Keratinocyte (primary cell): Measurements from ENCODE around the gene CDK5RAP3. TPM values are rescaled to one million over a fixed set of nuclear protein-coding genes. Genes with fewer than 3 reads are reported as not detected.
A peak's percentile ranks its signal among the peaks of the same experiment; 100 is the strongest.

Experiments used
- DNase-seq: peaks from one replicate; pipeline ENCODE4 v3.0.0-alpha.2; 2011; ENCODE audit warnings: low read depth, missing footprints, low spot score
- FAIRE-seq: peaks from 2 replicates; lab custom pipeline; 2011; peaks lifted over from hg19 to GRCh38; lab: Jason Lieb, UNC
- H2AFZ ChIP-seq: 2 replicates; pipeline ENCODE4 v1.6.0; 2012; ENCODE audit warnings: low read length, control low read depth, inconsistent platforms; ENCODE audit not compliant: control insufficient read depth
- H3K27ac ChIP-seq: 2 replicates; pipeline ENCODE4 v1.5.1; 2011; ENCODE audit warnings: low read length; ENCODE audit not compliant: control insufficient read depth, insufficient read depth
- H3K27me3 ChIP-seq: 3 replicates; pipeline ENCODE4 v1.6.0; 2011; ENCODE audit warnings: low read length; ENCODE audit not compliant: control insufficient read depth, insufficient read depth; ENCODE audit errors: extremely low read depth
- H3K36me3 ChIP-seq, 2 experiments: 2 replicates in 1 of 2; 3 replicates in 1 of 2; pipeline ENCODE4 v1.5.1; 2011; ENCODE audit warnings: low read length in 2 of 2, mild to moderate bottlenecking in 1 of 2; ENCODE audit not compliant: control insufficient read depth in 2 of 2, insufficient read depth in 2 of 2; ENCODE audit errors: extremely low read depth in 1 of 2
- H3K4me1 ChIP-seq: 3 replicates; pipeline ENCODE4 v1.5.1; 2011; ENCODE audit warnings: low read length; ENCODE audit not compliant: control insufficient read depth, insufficient read depth; ENCODE audit errors: extremely low read depth
- H3K4me2 ChIP-seq: 3 replicates; pipeline ENCODE4 v1.6.0; 2011; ENCODE audit warnings: low read depth, low read length; ENCODE audit not compliant: control insufficient read depth, insufficient read depth; ENCODE audit errors: extremely low read depth
- H3K4me3 ChIP-seq, 3 experiments: fragments of 200-600 bp in 1 of 3; sonication (generic) in 1 of 3; 2 replicates in 2 of 3; 3 replicates in 1 of 3; pipeline ENCODE4 v1.5.1; 2011 to 2016; ENCODE audit warnings: low read length in 3 of 3, mild to moderate bottlenecking in 3 of 3, control low read depth in 2 of 3, inconsistent platforms in 1 of 3, low read depth in 1 of 3, mixed read lengths in 1 of 3, mixed run types in 1 of 3, moderate library complexity in 1 of 3; ENCODE audit not compliant: control insufficient read depth in 2 of 3, insufficient read depth in 2 of 3; ENCODE audit errors: extremely low read depth in 1 of 3
- H3K79me2 ChIP-seq: 2 replicates; pipeline ENCODE4 v1.6.0; 2012; ENCODE audit warnings: low read length; ENCODE audit not compliant: control insufficient read depth, insufficient read depth
- H3K9ac ChIP-seq: 3 replicates; pipeline ENCODE4 v1.6.0; 2011; ENCODE audit warnings: low read length; ENCODE audit not compliant: control insufficient read depth, insufficient read depth; ENCODE audit errors: extremely low read depth
- H3K9me1 ChIP-seq: 3 replicates; pipeline ENCODE4 v1.6.0; 2011; ENCODE audit warnings: low read length; ENCODE audit not compliant: control insufficient read depth, insufficient read depth; ENCODE audit errors: extremely low read depth
- H3K9me3 ChIP-seq: 2 replicates; pipeline ENCODE4 v1.5.1; 2012; ENCODE audit warnings: low read depth, low read length; ENCODE audit not compliant: control insufficient read depth
- H4K20me1 ChIP-seq: 3 replicates; pipeline ENCODE4 v1.6.0; 2011; ENCODE audit warnings: low read length; ENCODE audit not compliant: control insufficient read depth, insufficient read depth; ENCODE audit errors: extremely low read depth
- EZH2 ChIP-seq: IDR thresholded peaks from one replicate; pipeline ENCODE4 v1.6.1; 2012; ENCODE audit warnings: inconsistent platforms, mild to moderate bottlenecking, low read length, moderate library complexity
- dilution Hi-C: fragments of 300-500 bp; cut with MboI; formaldehyde crosslinking; loops from one replicate; pipeline ENCODE4 v1.7.0; 2020; ENCODE audit warnings: low sequenced_read_pairs; ENCODE audit not compliant: extremely low pct_ligation_motif_present
- polyA plus RNA-seq, 5 experiments: library from polyadenylated mRNA; depleted of rRNA in 3 of 5; stranded (reverse) in 3 of 5; stranded (forward) in 1 of 5; unstranded in 1 of 5; fragments of >200 nt; gene quantifications; 1 replicate in 1 of 5; 2 replicates in 3 of 5; 3 replicates in 1 of 5; pipeline versions ENCODE4 v1.2.1 to v1.2.3, GENCODE V29; 2011 to 2012; ENCODE audit warnings: missing spikeins in 2 of 5, low read depth in 1 of 5, low replicate concordance in 1 of 5
- TF ChIP-seq, protein P1 (sequence below), 3 experiments: IDR thresholded peaks in 1 of 3; conservative IDR thresholded peaks in 1 of 3; optimal IDR thresholded peaks in 1 of 3; 2 replicates in 2 of 3; 3 replicates in 1 of 3; pipeline versions ENCODE3 to v1.5.1; 2011; ENCODE audit warnings: low read length in 3 of 3, mild to moderate bottlenecking in 3 of 3, moderate library complexity in 2 of 3, control low read depth in 1 of 3, inconsistent platforms in 1 of 3; ENCODE audit not compliant: insufficient read depth in 2 of 3; ENCODE audit errors: extremely low read depth in 1 of 3

Gene CDK5RAP3
- polyA plus RNA-seq, 1 donor (not counting 4 experiments of a cell fraction or from before 2014, with no cell fraction given), result 63.9 TPM

GRCh38 chr17:47941246-47942095 is 29.4 kb upstream of the CDK5RAP3 start, which contains the start of gene PNPO:
Gene PNPO, plus strand, starts transcription at chr17:47941571. Its CDS starts 105 bp downstream, at chr17:47941676.
- Histone ChIP-seq H3K9ac (peak within 1 kb of the TSS; percentile 84), H3K4me3 (peak within 1 kb of the TSS; percentile 73 to 96 (median 91)), H3K9me1 (no peaks in the 10 kb centered on the region), H3K27ac (peak within 1 kb of the TSS; percentile 64), H3K79me2 (peaks cover 19% of the 10 kb centered on the region), H3K9me3 (no peaks in the 10 kb centered on the region), H3K4me2 (peak within 1 kb of the TSS; percentile 93), H3K27me3 (no peaks in the 10 kb centered on the region), H3K4me1 (peaks cover 17% of the 10 kb centered on the region), H3K36me3 (peaks cover 14 to 33% of the 10 kb centered on the region in 2 experiments), H2AFZ (peak within 1 kb of the TSS; percentile 92), H4K20me1 (no peaks in the 10 kb centered on the region)
- peak; percentile 92 for DNase-seq
- peak; percentile 92 for FAIRE-seq
- TF ChIP-seq, protein P1, sequence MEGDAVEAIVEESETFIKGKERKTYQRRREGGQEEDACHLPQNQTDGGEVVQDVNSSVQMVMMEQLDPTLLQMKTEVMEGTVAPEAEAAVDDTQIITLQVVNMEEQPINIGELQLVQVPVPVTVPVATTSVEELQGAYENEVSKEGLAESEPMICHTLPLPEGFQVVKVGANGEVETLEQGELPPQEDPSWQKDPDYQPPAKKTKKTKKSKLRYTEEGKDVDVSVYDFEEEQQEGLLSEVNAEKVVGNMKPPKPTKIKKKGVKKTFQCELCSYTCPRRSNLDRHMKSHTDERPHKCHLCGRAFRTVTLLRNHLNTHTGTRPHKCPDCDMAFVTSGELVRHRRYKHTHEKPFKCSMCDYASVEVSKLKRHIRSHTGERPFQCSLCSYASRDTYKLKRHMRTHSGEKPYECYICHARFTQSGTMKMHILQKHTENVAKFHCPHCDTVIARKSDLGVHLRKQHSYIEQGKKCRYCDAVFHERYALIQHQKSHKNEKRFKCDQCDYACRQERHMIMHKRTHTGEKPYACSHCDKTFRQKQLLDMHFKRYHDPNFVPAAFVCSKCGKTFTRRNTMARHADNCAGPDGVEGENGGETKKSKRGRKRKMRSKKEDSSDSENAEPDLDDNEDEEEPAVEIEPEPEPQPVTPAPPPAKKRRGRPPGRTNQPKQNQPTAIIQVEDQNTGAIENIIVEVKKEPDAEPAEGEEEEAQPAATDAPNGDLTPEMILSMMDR (optimal IDR thresholded peaks at IDR 0.05 in 1 of 3, IDR thresholded peaks at IDR 0.05 in 1 of 3, conservative IDR thresholded peaks at IDR 0.05 in 1 of 3; ENCODE audit: extremely low read depth in 1 of 3, insufficient read depth in 2 of 3, low read length in 3 of 3), result peak in 1 of 3 experiments; percentile 17
- TF ChIP-seq EZH2, result no peak
- dilution Hi-C loops, result no loop called here

DNA sequence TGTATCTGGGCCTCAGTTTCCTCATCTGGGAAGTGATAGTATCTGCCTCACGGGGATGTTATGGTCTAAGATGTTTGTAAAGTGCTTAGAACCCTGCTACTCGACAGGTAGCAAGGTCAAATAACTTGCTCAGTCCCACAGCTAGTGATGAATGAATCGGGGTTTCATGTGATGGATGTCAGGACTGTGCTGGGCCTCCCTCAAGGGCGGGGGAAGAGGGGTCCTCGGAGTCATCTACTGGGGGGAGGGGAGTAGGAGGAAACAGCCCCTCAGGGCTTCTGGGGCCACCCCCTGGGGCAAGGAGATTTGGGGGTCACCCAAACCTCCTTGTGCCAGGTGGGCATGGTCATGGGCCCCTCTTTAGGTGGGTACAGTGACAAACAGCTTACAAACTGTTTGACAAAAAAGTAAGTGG is 28.8 kb upstream of the CDK5RAP3 start:
- H4K20me1 ChIP-seq, result no peaks in the 10 kb centered on the region
- peaks cover 19% of the 10 kb centered on the region for H3K79me2 ChIP-seq
- DNase-seq (no peak), FAIRE-seq (no peak)
- TF ChIP-seq, protein P1 (optimal IDR thresholded peaks at IDR 0.05 in 1 of 3, IDR thresholded peaks at IDR 0.05 in 1 of 3, conservative IDR thresholded peaks at IDR 0.05 in 1 of 3; ENCODE audit: extremely low read depth in 1 of 3, insufficient read depth in 2 of 3, low read length in 3 of 3), result no peak
- no peak for TF ChIP-seq EZH2
- no peaks in the 10 kb centered on the region for H3K9me1 ChIP-seq
- peaks cover 16 to 37% of the 10 kb centered on the region in 2 experiments for H3K36me3 ChIP-seq
- H3K9ac ChIP-seq, result peak overlapping the region; percentile 84
- peak overlapping the region; percentile 93 for H3K4me2 ChIP-seq
- H3K27me3 ChIP-seq, result no peaks in the 10 kb centered on the region
- dilution Hi-C loops, result no loop called here
- peaks cover 18% of the 10 kb centered on the region for H3K4me1 ChIP-seq
- H3K4me3 ChIP-seq, result peak overlapping the region; percentile 73 to 96 (median 91)
- H3K9me3 ChIP-seq, result no peaks in the 10 kb centered on the region
- peak overlapping the region; percentile 92 for H2AFZ ChIP-seq
- peak overlapping the region; percentile 64 for H3K27ac ChIP-seq
